HG03354 (cell line): Measurements from ENCODE around the gene STT3B.
A peak's percentile ranks its signal among the peaks of the same experiment; 100 is the strongest.
"Not testable (repeated sequence)": the region's sequence is repeated elsewhere in the genome, so short reads cannot be mapped to it uniquely, and the experiment has no call there.

Experiments used
- ATAC-seq: cut with Tn5 transposase; IDR thresholded peaks from one replicate; pipeline ENCODE4 v1.9.1; 2021; ENCODE audit warnings: mild to moderate bottlenecking; ENCODE audit not compliant: unreplicated experiment, poor library complexity, severe bottlenecking

The STT3B gene

DNA sequence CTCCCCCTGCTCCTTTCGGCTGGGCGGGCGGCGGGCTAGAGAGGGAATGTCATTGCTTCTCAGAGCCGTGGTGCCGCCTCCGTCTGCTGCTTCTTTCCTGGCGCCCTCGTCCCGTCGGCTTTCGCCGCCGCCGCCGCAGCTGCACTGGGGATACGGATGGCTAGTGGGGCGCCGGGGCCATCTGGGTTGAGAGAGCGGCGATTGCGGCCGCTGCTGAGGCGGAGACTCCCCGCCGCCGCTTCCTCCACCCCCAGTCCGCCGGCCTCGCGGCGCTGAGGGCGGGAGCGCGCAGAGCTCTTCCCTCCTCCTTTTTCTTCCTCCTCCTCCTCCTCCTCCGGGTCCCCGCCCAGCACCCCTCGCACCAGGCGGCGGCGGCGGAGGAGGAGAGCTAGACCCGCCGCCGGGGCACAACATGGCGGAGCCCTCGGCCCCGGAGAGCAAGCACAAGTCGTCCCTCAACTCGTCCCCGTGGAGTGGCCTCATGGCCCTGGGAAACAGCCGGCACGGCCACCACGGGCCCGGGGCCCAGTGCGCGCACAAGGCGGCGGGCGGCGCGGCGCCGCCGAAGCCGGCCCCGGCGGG, at the start of gene STT3B:
Gene STT3B, plus strand, starts transcription at position 339 of the 582 bp plus-strand sequence. Its CDS starts 74 bp downstream, at position 413.
- ATAC-seq = peak; percentile 58

GRCh38 chr3:31483776-31484175, 48.9 kb upstream of the STT3B start:
- no peak for ATAC-seq

DNA sequence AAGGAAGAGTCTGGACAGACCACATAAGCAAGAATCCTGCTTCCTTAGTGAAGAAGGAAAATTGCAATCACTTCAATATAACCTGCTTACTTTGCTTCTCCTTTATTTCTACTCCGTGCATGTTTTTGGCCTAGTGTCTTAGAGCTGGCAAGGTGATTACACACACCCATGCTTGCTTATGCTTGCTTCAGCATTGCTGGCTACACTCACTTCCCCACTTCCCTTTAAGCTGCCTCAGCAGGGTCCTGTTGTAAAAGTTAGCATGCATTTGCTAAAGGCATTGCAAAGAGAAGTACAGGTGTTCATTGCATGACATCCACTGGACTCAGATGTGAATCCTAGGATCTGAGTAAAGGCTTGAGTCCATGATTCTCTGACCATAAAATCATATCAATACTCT, 47.5 kb upstream of the STT3B start:
- ATAC-seq = no peak

GRCh38 chr3:31486865-31487533, 45.7 kb upstream of the STT3B start:
- no peak for ATAC-seq

GRCh38 chr3:31488475-31489017, 44.2 kb upstream of the STT3B start:
- no peak for ATAC-seq

DNA sequence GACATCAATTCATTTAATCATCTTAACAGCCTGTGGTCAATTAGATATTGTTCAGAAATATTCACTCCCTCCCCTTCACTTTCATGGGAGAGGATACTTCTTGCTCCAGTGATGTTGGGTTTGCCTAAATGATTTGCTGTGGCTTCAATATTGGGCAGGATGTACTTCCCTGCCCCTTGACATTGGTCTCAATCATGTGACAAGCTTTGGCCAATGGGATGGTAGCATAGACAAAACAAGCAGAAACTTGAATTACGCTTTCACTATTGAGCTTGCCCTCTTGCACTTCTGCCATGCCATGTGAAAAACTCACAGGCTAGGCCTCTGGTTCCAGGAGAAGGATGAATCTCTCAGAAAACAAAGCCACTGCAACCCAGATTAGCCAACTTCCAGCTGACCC, 42.2 kb upstream of the STT3B start:
- ATAC-seq = no peak

DNA sequence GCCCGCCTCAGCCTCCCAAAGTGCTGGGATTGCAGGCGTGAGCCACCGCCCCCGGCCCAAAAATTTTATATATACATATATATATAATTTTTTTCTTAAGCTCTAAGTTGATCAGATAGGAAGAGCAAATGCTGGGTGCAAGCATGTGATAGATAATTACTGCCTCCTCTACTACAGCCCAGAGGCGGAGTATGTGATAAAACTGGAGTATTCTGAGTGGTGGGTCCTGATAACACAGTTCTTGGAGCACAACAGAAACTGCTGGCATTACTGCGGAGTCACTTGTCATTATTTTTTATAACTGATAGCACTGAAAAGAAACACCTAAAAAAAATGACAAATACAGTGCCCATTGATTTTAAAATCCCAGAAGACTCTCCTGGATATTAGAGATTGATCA, 41.1 kb upstream of the STT3B start:
- ATAC-seq = no peak

- no peak for ATAC-seq
Measured at GRCh38 chr3:31493149-31493548, 39.6 kb upstream of the STT3B start.

DNA sequence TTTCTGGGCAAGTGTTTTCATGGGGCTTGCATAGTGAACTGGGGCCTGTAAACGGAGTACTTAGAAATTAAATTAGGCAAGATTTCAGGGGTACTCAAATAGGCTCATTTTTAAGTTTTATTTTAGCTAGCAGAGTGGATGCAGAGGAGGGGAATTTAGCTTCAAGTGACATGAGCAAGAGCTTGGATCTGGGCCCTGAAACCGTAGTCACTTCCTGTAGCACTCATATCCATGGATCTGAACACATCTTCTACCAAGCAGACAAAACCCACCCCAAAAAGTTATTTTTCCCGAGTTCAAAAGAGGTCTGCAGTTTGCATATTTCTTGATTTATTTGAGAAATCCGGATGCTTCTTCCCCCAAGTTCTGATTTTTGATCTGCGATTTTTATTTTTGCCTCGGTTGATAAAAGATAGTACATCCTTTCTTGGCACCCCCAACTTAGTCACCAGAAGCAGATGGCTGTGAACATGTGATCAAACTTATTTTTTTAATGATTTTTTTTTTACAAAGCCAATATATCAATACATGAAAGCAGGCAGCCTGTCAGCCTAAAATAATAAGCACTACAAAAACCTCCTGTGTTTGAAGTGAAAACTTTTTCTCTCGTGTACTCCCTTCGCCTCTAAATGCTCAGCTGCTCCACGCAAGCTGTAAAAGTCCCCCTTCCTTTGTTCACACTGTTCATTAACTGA, 36.6 kb upstream of the STT3B start:
- ATAC-seq = no peak

- no peak for ATAC-seq
Measured at GRCh38 chr3:31498791-31499190, 33.9 kb upstream of the STT3B start.

- no peak for ATAC-seq
Measured at GRCh38 chr3:31499281-31499680, 33.4 kb upstream of the STT3B start.

- ATAC-seq = no peak
Measured at GRCh38 chr3:31502803-31503221, 29.9 kb upstream of the STT3B start.

GRCh38 chr3:31503456-31503855, 29.3 kb upstream of the STT3B start:
- no peak for ATAC-seq

- no peak for ATAC-seq
Measured at GRCh38 chr3:31504230-31504629, 28.5 kb upstream of the STT3B start.

DNA sequence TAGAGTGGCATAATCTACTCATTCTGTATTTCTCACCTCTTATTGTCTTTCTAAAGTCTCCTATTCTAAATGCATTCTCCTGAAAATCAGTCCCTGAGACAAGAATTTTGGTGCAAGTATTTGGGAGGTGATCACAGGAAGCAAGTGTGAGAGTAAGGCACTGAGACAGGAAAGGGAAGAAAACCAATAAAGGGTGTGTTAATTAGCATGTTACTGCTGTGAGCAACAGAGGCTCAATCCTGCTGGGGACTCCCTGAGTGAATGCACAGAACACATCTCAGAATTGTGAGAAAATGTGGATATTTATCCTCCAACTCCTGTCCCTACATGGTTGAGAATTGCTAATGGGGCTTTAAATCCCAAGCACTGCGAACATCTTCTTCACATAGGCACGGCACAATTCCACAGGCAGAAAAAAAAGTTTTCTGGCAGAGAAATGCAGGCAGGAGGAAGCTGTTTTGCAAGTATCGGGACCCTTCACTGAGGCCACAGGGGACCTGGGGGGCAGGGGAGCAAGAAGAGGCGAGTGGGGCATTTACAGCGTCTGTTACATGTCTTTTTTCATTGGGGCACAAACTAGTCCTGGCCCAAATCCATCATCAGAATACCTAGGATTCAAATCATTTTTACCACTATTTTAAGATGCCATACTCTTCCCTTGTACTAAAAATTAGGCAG, 27.2 kb upstream of the STT3B start:
- no peak for ATAC-seq

GRCh38 chr3:31506515-31506914, 26.2 kb upstream of the STT3B start:
- ATAC-seq = not testable (repeated sequence)

DNA sequence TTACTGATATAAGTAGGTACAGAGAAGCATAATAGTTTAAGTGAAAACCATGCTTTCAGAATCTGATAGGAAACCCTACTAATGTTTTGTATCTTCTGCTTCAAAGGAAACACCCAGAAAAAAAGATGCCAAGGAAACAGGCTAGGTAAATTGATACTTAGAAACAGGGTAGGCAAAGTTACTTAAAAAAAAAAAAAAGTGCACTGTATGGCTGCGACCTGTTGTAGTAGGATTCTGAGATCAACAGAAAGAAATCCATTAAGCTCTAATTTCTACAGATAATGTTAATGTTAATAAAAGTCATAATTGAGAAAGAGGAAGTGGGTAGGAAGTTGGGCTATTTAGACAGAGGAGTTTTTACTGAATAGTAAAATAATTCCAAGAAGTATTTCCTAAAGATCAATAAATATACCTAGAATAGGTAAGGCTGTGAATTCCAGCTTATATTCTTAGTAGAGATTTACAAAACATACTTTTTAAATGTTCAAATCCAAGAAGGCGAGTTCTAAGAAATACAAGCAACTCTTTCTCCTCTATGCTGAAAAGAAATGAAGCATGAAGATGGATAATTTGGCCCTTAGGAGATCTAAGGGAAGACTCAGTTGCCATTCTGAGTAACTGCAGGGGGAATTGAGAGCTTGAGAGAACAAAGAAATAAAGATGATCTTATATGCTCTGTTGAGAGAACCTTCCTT, 24.1 kb upstream of the STT3B start:
- ATAC-seq = no peak

GRCh38 chr3:31509147-31509728, 23.5 kb upstream of the STT3B start:
- no peak for ATAC-seq

- ATAC-seq = no peak
Measured at GRCh38 chr3:31514570-31514969, 18.2 kb upstream of the STT3B start.
